Keratinocyte (primary cell): ENCODE data around the gene BCL2.

Source experiments
- EZH2 ChIP-seq: IDR thresholded peaks from one replicate; pipeline ENCODE4 v1.6.1; 2012; ENCODE audit warnings: inconsistent platforms, mild to moderate bottlenecking, low read length, moderate library complexity
- TF ChIP-seq, protein P1 (sequence below), 3 experiments: IDR thresholded peaks in 1 of 3; conservative IDR thresholded peaks in 1 of 3; optimal IDR thresholded peaks in 1 of 3; 2 replicates in 2 of 3; 3 replicates in 1 of 3; pipeline versions ENCODE3 to v1.5.1; 2011; ENCODE audit warnings: low read length in 3 of 3, mild to moderate bottlenecking in 3 of 3, moderate library complexity in 2 of 3, control low read depth in 1 of 3, inconsistent platforms in 1 of 3; ENCODE audit not compliant: insufficient read depth in 2 of 3; ENCODE audit errors: extremely low read depth in 1 of 3

DNA sequence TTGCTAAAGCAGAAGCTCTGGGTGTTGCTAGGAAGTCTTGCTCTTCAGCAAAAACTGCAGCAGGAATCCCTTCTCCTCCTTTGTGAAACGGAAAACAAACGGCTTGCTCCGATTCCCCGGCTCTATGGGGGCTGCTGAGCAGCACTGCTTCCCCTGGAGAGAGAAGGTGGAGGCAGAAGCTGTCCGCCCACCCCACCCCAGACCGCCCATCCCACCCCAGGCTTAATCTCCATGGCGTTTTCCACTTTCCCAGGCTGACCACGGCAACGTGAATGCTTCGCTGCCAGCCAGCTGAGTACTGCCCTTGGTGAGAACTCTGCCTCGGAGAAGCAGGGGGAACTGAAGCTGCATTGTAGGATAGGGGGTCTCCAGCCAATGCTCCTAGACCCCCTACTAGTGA is 139.2 kb downstream of the BCL2 start:
- no peak for TF ChIP-seq EZH2
- TF ChIP-seq, protein P1, sequence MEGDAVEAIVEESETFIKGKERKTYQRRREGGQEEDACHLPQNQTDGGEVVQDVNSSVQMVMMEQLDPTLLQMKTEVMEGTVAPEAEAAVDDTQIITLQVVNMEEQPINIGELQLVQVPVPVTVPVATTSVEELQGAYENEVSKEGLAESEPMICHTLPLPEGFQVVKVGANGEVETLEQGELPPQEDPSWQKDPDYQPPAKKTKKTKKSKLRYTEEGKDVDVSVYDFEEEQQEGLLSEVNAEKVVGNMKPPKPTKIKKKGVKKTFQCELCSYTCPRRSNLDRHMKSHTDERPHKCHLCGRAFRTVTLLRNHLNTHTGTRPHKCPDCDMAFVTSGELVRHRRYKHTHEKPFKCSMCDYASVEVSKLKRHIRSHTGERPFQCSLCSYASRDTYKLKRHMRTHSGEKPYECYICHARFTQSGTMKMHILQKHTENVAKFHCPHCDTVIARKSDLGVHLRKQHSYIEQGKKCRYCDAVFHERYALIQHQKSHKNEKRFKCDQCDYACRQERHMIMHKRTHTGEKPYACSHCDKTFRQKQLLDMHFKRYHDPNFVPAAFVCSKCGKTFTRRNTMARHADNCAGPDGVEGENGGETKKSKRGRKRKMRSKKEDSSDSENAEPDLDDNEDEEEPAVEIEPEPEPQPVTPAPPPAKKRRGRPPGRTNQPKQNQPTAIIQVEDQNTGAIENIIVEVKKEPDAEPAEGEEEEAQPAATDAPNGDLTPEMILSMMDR (optimal IDR thresholded peaks at IDR 0.05 in 1 of 3, IDR thresholded peaks at IDR 0.05 in 1 of 3, conservative IDR thresholded peaks at IDR 0.05 in 1 of 3; ENCODE audit: extremely low read depth in 1 of 3, insufficient read depth in 2 of 3, low read length in 3 of 3): no peak
